GM19463 (cell line): ENCODE data around the gene FAM8A1.
"Not testable (repeated sequence)": the region's sequence is repeated elsewhere in the genome, so short reads cannot be mapped to it uniquely, and the experiment has no call there.

ENCODE experiments used
- ATAC-seq: cut with Tn5 transposase; IDR thresholded peaks from one replicate; pipeline ENCODE4 v1.9.1; 2021; ENCODE audit warnings: mild to moderate bottlenecking, moderate library complexity; ENCODE audit not compliant: unreplicated experiment

FAM8A1 gene

GRCh38 chr6:17599877-17600526 lies at the start of gene FAM8A1:
Gene FAM8A1, plus strand, starts transcription at chr6:17600302. Its CDS starts 108 bp downstream, at chr6:17600410.
- ATAC-seq, result peak; percentile 90

- ATAC-seq, result no peak
Measured at GRCh38 chr6:17551383-17551958, 48.6 kb upstream of the FAM8A1 start.

- no peak for ATAC-seq
Measured at GRCh38 chr6:17552861-17553260, 47.2 kb upstream of the FAM8A1 start.

GRCh38 chr6:17556014-17556413 lies 44.1 kb upstream of the FAM8A1 start:
- no peak for ATAC-seq

GRCh38 chr6:17562636-17563035 lies 37.5 kb upstream of the FAM8A1 start:
- ATAC-seq, result no peak

- no peak for ATAC-seq
Measured at GRCh38 chr6:17565399-17565798, 34.7 kb upstream of the FAM8A1 start.

GRCh38 chr6:17574866-17575560 lies 25.1 kb upstream of the FAM8A1 start:
- ATAC-seq, result no peak

- no peak for ATAC-seq
Measured at GRCh38 chr6:17577059-17577458, 23.0 kb upstream of the FAM8A1 start.

- peak; percentile 85 for ATAC-seq
Measured at GRCh38 chr6:17580518-17581048, 19.5 kb upstream of the FAM8A1 start.

- ATAC-seq, result not testable (repeated sequence)
Measured at GRCh38 chr6:17581282-17581681, 18.8 kb upstream of the FAM8A1 start.

- no peak for ATAC-seq
Measured at GRCh38 chr6:17583811-17584210, 16.3 kb upstream of the FAM8A1 start.

GRCh38 chr6:17584241-17584803 lies 15.8 kb upstream of the FAM8A1 start:
- ATAC-seq, result peak; percentile 34

GRCh38 chr6:17585766-17586490 lies 14.2 kb upstream of the FAM8A1 start:
- no peak for ATAC-seq

- ATAC-seq, result not testable (repeated sequence)
Measured at GRCh38 chr6:17586623-17587022, 13.5 kb upstream of the FAM8A1 start.

GRCh38 chr6:17588011-17588410 lies 12.1 kb upstream of the FAM8A1 start:
- ATAC-seq, result no peak

- ATAC-seq, result peak; percentile 54
Measured at GRCh38 chr6:17589406-17590096, 10.6 kb upstream of the FAM8A1 start.

GRCh38 chr6:17591287-17591686 lies 8.8 kb upstream of the FAM8A1 start:
- ATAC-seq, result no peak

- no peak for ATAC-seq
Measured at GRCh38 chr6:17593246-17593645, 6.9 kb upstream of the FAM8A1 start.

- ATAC-seq, result no peak
Measured at GRCh38 chr6:17596085-17596484, 4.0 kb upstream of the FAM8A1 start.
